Natural killer cell (primary cell): ENCODE results near the gene SLC44A4. TPM values are rescaled to one million over a fixed set of nuclear protein-coding genes. Genes with fewer than 3 reads are reported as not detected.

Source experiments
- ATAC-seq, 3 donors: fragments of 150-1000 bp in 2 of 3; fragments of 200-7000 bp in 1 of 3; cut with Tn5 transposase; 1 replicate in 1 of 3; 2 replicates in 2 of 3; pipeline ENCODE4 v1.10.0; 2021; ENCODE audit warnings: mild to moderate bottlenecking in 2 of 3, moderate library complexity in 2 of 3
- DNase-seq, 2 donors: peaks; one replicate each; pipeline versions ENCODE4 v3.0.0 to v3.0.0-alpha.2; 2013 to 2021; ENCODE audit warnings: mixed read lengths in 1 of 2
- H3K27ac ChIP-seq: one replicate; pipeline ENCODE4 v1.5.1; 2013; ENCODE audit warnings: mild to moderate bottlenecking, low read length
- H3K27me3 ChIP-seq: one replicate; pipeline ENCODE4 v1.6.1; 2013; ENCODE audit warnings: low read length; ENCODE audit not compliant: control insufficient read depth, insufficient read depth
- H3K36me3 ChIP-seq: one replicate; pipeline ENCODE4 v1.6.1; 2013; ENCODE audit warnings: low read length; ENCODE audit not compliant: control insufficient read depth, insufficient read depth
- H3K4me1 ChIP-seq: one replicate; pipeline ENCODE4 v1.6.1; 2013; ENCODE audit warnings: low read length; ENCODE audit not compliant: control insufficient read depth, insufficient read depth
- H3K4me3 ChIP-seq: one replicate; pipeline ENCODE4 v1.5.1; 2013; ENCODE audit warnings: low read length
- H3K9me3 ChIP-seq: one replicate; pipeline ENCODE4 v1.6.1; 2013; ENCODE audit warnings: low read length; ENCODE audit not compliant: control insufficient read depth, insufficient read depth
- H3K27ac Mint-ChIP-seq, 2 donors: one replicate each; pipeline ENCODE4 v1.8.0; 2022; ENCODE audit warnings: mild to moderate bottlenecking in 2 of 2, mixed read lengths in 2 of 2, moderate library complexity in 1 of 2
- H3K27me3 Mint-ChIP-seq, 2 donors: one replicate each; pipeline ENCODE4 v1.8.0; 2022; ENCODE audit warnings: low read depth in 2 of 2, mixed read lengths in 2 of 2
- H3K36me3 Mint-ChIP-seq: one replicate; pipeline ENCODE4 v1.8.0; 2022; ENCODE audit warnings: mixed read lengths
- H3K4me1 Mint-ChIP-seq, 2 donors: one replicate each; pipeline ENCODE4 v1.8.0; 2022; ENCODE audit warnings: mixed read lengths in 2 of 2
- H3K4me3 Mint-ChIP-seq: one replicate; pipeline ENCODE4 v1.8.0; 2022; ENCODE audit warnings: mild to moderate bottlenecking, moderate library complexity, mixed read lengths
- H3K9me3 Mint-ChIP-seq, 2 donors: one replicate each; pipeline ENCODE4 v1.8.0; 2022; ENCODE audit warnings: mixed read lengths in 2 of 2
- CTCF ChIP-seq: fragments of 200-600 bp; IDR thresholded peaks from one replicate; pipeline ENCODE4 v1.8.0; 2022; ENCODE audit warnings: antibody characterized with exemption
- WGBS: methylation state at CpG from one replicate; pipeline ENCODE4 v1.1.7; 2013; ENCODE audit warnings: missing lambda C conversion rate; ENCODE audit not compliant: insufficient coverage; 5-methylcytosine and 5-hydroxymethylcytosine counted together
- intact Hi-C: fragments of 100-400 bp; cut with micrococcal nuclease; formaldehyde crosslinking; loops from one replicate; pipeline ENCODE4 v1.14.2; 2022
- total RNA-seq, 4 donors: library from RNA; stranded (reverse); fragments of 120-200 nt in 1 of 4; gene quantifications; one replicate each; pipeline versions ENCODE4 v1.2.3 to v1.2.4, GENCODE V29; 2013 to 2022

SLC44A4 gene
- total RNA-seq, 3 donors from 2014 or later (not counting 1 experiment from before 2014, with no cell fraction given), result 0.48 TPM; not detected in 2

GRCh38 chr6:31837369-31838113 is 41.3 kb downstream of the SLC44A4 start:
- WGBS, result no CpG with 5 or more reads among the region's 1 CpG
- Mint-ChIP-seq H3K9me3 (no peaks in the 10 kb centered on the region), H3K27me3 (no peaks in the 10 kb centered on the region), H3K36me3 (peaks cover 6% of the 10 kb centered on the region), H3K4me3 (peak overlapping the region; percentile 88), H3K27ac (peak overlapping the region; percentile 94 to 96), H3K4me1 (peaks cover 34 to 35% of the 10 kb centered on the region in 2 donors)
- H3K27ac ChIP-seq, result peak overlapping the region; percentile 98
- intact Hi-C loops, result no loop called here
- no peak for TF ChIP-seq CTCF
- ATAC-seq (no peak), DNase-seq (peak in 1 of 2 donors; percentile 24)
- H3K27me3 ChIP-seq, result no peaks in the 10 kb centered on the region
- no peak overlapping the region for H3K4me3 ChIP-seq
- no peaks in the 10 kb centered on the region for H3K9me3 ChIP-seq
- H3K4me1 ChIP-seq, result peaks cover 51% of the 10 kb centered on the region
- peaks cover 34% of the 10 kb centered on the region for H3K36me3 ChIP-seq

GRCh38 chr6:31836474-31837368 is 42.1 kb downstream of the SLC44A4 start:
- Mint-ChIP-seq H3K4me3 (peak overlapping the region; percentile 88), H3K4me1 (peaks cover 34 to 35% of the 10 kb centered on the region in 2 donors), H3K27ac (peak overlapping the region; percentile 94 to 96), H3K9me3 (no peaks in the 10 kb centered on the region), H3K36me3 (peaks cover 6% of the 10 kb centered on the region), H3K27me3 (no peaks in the 10 kb centered on the region)
- Histone ChIP-seq H3K4me3 (no peak overlapping the region), H3K4me1 (peaks cover 51% of the 10 kb centered on the region), H3K27me3 (no peaks in the 10 kb centered on the region), H3K36me3 (peaks cover 34% of the 10 kb centered on the region), H3K9me3 (no peaks in the 10 kb centered on the region), H3K27ac (peak overlapping the region; percentile 98)
- intact Hi-C loops, result no loop called here
- WGBS, result 47% methylated on average over 10 of the region's 12 CpGs
- TF ChIP-seq CTCF, result no peak
- no peak for ATAC-seq
- DNase-seq, result peak in 1 of 2 donors; percentile 62

GRCh38 chr6:31836047-31836473 is 42.7 kb downstream of the SLC44A4 start:
- DNase-seq (peak in 1 of 2 donors; percentile 34), ATAC-seq (no peak)
- H3K4me1 Mint-ChIP-seq, result peaks cover 34 to 35% of the 10 kb centered on the region in 2 donors
- intact Hi-C loops, result no loop called here
- Histone ChIP-seq H3K9me3 (no peaks in the 10 kb centered on the region), H3K27ac (peak overlapping the region; percentile 98), H3K36me3 (peaks cover 34% of the 10 kb centered on the region), H3K4me3 (peak overlapping the region; percentile 97), H3K4me1 (peaks cover 55% of the 10 kb centered on the region), H3K27me3 (no peaks in the 10 kb centered on the region)
- no peaks in the 10 kb centered on the region for H3K27me3 Mint-ChIP-seq
- H3K27ac Mint-ChIP-seq, result peak overlapping the region; percentile 94 to 96
- peaks cover 6% of the 10 kb centered on the region for H3K36me3 Mint-ChIP-seq
- 29% methylated on average over 14 of the region's 14 CpGs for WGBS
- TF ChIP-seq CTCF, result no peak
- no peaks in the 10 kb centered on the region for H3K9me3 Mint-ChIP-seq
- H3K4me3 Mint-ChIP-seq, result peak overlapping the region; percentile 88
